OCI-LY1 (cell line): Measurements from ENCODE around the gene CKAP2L.

Experiments used
- H2AFZ ChIP-seq: fragments of 200-600 bp; sonication (generic), shearing (Covaris generic); 2 replicates; pipeline ENCODE4 v1.6.0; 2014; ENCODE audit warnings: antibody characterized with exemption, mild to moderate bottlenecking, low read length
- H3F3A ChIP-seq: fragments of 200-600 bp; sonication (generic), shearing (Covaris generic); 2 replicates; pipeline ENCODE4 v1.6.0; 2014; ENCODE audit warnings: mild to moderate bottlenecking, antibody characterized with exemption, low read length, moderate library complexity; ENCODE audit not compliant: insufficient read depth
- H3K27ac ChIP-seq: fragments of 200-600 bp; sonication (generic); 2 replicates; pipeline ENCODE4 v1.5.1; 2014; ENCODE audit warnings: low read length, mixed run types, mild to moderate bottlenecking, low read depth; ENCODE audit not compliant: poor library complexity, severe bottlenecking
- H3K27me3 ChIP-seq: fragments of 200-600 bp; sonication (generic); 2 replicates; pipeline ENCODE4 v1.6.0; 2014; ENCODE audit warnings: antibody characterized with exemption, mild to moderate bottlenecking, low read length, moderate library complexity; ENCODE audit not compliant: insufficient read depth
- H3K36me3 ChIP-seq: fragments of 200-600 bp; sonication (generic); 2 replicates; pipeline ENCODE4 v1.6.1; 2014; ENCODE audit warnings: mild to moderate bottlenecking, antibody characterized with exemption, low read length, moderate library complexity, mixed read lengths; ENCODE audit not compliant: insufficient read depth
- H3K4me1 ChIP-seq: fragments of 200-600 bp; sonication (generic); 2 replicates; pipeline ENCODE4 v1.5.1; 2014; ENCODE audit warnings: mild to moderate bottlenecking, low read length, moderate library complexity; ENCODE audit not compliant: insufficient read depth, severe bottlenecking
- H3K4me2 ChIP-seq: fragments of 200-600 bp; sonication (generic), shearing (Covaris generic); 2 replicates; pipeline ENCODE4 v1.6.1; 2014; ENCODE audit warnings: low read length
- H3K4me3 ChIP-seq: fragments of 200-600 bp; sonication (generic); 2 replicates; pipeline ENCODE4 v1.5.1; 2014; ENCODE audit warnings: low read length, low read depth, mild to moderate bottlenecking, mixed read lengths; ENCODE audit not compliant: poor library complexity, severe bottlenecking
- H3K79me2 ChIP-seq: fragments of 200-600 bp; shearing (Covaris generic); 2 replicates; pipeline ENCODE4 v1.6.1; 2016; ENCODE audit warnings: mixed run types, low read length, mixed read lengths; ENCODE audit not compliant: insufficient read depth
- H3K9ac ChIP-seq: fragments of 200-600 bp; sonication (generic), shearing (Covaris generic); 2 replicates; pipeline ENCODE4 v1.6.1; 2014; ENCODE audit warnings: mild to moderate bottlenecking, low read length, mixed read lengths
- H3K9me2 ChIP-seq: fragments of 200-600 bp; sonication (generic), shearing (Covaris generic); 2 replicates; pipeline ENCODE4 v1.6.1; 2014; ENCODE audit warnings: low read depth, mild to moderate bottlenecking, low read length, mixed read lengths
- H3K9me3 ChIP-seq: fragments of 200-600 bp; shearing (Covaris generic); 2 replicates; pipeline ENCODE4 v1.6.1; 2014; ENCODE audit warnings: low read length, mixed read lengths
- H4K20me1 ChIP-seq: fragments of 200-600 bp; sonication (generic), shearing (Covaris generic); 2 replicates; pipeline ENCODE4 v1.6.0; 2016; ENCODE audit warnings: mild to moderate bottlenecking, low read length; ENCODE audit not compliant: insufficient read depth
- EZH2 ChIP-seq: fragments of 200-600 bp; sonication (generic), shearing (Covaris generic); IDR thresholded peaks from 2 replicates; pipeline ENCODE4 v1.8.0; 2017; ENCODE audit warnings: borderline replicate concordance, mixed run types, mild to moderate bottlenecking, antibody characterized with exemption, low read length, moderate library complexity, mixed read lengths
- TF ChIP-seq, protein P1 (sequence below): fragments of 200-600 bp; sonication (generic), shearing (Covaris generic); IDR thresholded peaks from 2 replicates; pipeline ENCODE4 v1.5.1; 2017; ENCODE audit warnings: mild to moderate bottlenecking, antibody characterized with exemption, low read length, moderate library complexity, mixed read lengths

Gene CKAP2L

DNA sequence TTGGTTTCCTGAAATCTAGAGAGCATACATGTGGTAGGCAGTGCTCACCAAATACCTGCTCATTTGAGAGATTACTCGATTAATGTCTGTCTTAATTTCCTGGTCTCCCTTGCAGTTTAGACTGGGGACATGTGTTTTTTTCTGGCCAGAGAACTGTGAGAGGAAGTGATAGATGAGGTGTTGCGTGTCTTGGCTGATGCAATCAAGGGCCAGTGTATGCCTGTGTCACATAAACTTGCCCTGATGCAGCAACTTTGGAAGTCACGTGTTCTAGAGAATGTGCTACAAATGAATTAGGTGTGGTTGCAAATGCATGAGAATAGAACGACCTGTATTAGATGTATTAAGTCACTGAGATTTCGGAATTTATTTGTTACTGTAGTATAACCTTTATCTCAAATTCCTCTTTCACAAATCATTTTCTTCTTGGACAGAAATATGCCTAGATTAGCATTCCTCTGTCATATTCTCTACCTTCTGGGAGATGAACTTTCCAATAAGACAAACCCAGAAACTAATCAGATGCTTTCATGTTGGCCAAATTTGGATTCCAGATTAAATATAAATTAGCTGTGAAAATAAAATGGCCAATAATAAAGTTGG is 29.8 kb upstream of the CKAP2L start:
- Histone ChIP-seq H3K9me3 (no peaks in the 10 kb centered on the region), H2AFZ (no peak overlapping the region), H3K9me2 (no peaks in the 10 kb centered on the region), H3K9ac (no peak overlapping the region), H3K27ac (no peak overlapping the region), H3K4me1 (peaks cover 12% of the 10 kb centered on the region), H3K79me2 (no peaks in the 10 kb centered on the region), H3K36me3 (no peaks in the 10 kb centered on the region), H3F3A (no peaks in the 10 kb centered on the region), H4K20me1 (no peaks in the 10 kb centered on the region), H3K4me2 (0 out of 2 replicates have a peak overlapping the region, but pooled peaks have one; percentile 32), H3K27me3 (no peaks in the 10 kb centered on the region), H3K4me3 (no peak overlapping the region)
- no peak for TF ChIP-seq EZH2
- TF ChIP-seq, protein P1, sequence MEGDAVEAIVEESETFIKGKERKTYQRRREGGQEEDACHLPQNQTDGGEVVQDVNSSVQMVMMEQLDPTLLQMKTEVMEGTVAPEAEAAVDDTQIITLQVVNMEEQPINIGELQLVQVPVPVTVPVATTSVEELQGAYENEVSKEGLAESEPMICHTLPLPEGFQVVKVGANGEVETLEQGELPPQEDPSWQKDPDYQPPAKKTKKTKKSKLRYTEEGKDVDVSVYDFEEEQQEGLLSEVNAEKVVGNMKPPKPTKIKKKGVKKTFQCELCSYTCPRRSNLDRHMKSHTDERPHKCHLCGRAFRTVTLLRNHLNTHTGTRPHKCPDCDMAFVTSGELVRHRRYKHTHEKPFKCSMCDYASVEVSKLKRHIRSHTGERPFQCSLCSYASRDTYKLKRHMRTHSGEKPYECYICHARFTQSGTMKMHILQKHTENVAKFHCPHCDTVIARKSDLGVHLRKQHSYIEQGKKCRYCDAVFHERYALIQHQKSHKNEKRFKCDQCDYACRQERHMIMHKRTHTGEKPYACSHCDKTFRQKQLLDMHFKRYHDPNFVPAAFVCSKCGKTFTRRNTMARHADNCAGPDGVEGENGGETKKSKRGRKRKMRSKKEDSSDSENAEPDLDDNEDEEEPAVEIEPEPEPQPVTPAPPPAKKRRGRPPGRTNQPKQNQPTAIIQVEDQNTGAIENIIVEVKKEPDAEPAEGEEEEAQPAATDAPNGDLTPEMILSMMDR: no peak

DNA sequence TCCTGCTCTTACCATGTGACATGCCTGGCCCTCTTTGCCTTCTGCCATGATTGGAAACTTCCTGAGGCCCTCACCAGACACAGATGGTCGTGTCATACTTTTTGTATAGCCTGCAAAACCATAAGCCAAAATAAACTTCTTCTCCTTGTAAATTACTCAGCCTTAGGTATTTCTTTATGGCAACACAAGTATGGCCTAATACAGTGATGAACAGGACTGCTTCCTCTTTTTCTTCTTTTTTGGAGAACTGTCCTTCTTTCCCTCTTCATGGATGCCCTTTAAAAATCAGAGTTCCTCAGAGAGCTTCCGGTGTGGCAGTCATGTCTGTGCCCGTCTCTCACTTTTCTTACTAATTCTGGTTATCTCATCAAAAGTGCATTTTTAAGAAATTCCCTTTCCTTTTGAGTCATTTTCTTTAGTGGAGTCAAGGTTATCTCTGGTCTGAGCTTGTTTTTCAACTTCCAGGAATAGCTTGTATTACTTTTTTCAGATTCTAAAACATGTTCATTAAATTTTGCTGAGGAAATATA is 29.1 kb upstream of the CKAP2L start:
- Histone ChIP-seq H3K4me3 (no peak overlapping the region), H3K27ac (no peak overlapping the region), H3K79me2 (no peaks in the 10 kb centered on the region), H3F3A (no peaks in the 10 kb centered on the region), H3K36me3 (no peaks in the 10 kb centered on the region), H3K4me2 (no peak overlapping the region), H3K9ac (no peak overlapping the region), H3K27me3 (no peaks in the 10 kb centered on the region), H4K20me1 (no peaks in the 10 kb centered on the region), H3K9me3 (no peaks in the 10 kb centered on the region), H3K4me1 (peaks cover 12% of the 10 kb centered on the region), H2AFZ (no peak overlapping the region), H3K9me2 (no peaks in the 10 kb centered on the region)
- TF ChIP-seq EZH2: no peak
- TF ChIP-seq, protein P1: no peak

DNA sequence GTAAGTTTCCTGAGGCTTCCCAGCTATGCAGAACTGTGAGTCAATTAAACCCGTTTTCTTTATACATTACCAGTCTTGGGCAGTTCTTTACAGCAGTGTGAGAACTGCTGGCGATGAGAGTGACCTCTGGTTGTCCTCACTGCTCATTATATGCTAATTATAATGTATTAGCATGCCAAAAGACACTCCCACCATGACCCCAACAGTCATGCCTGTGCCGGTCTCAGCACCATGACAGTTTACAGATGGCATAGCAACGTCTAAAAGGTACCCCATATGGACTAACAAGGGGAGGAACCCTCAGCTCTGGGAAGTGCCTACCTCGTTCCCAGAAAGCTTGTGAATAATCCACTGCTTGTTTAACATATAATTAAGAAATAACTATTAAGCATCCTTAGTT is 28.0 kb upstream of the CKAP2L start:
- TF ChIP-seq, protein P1: no peak

More for the DNA sequence above, 28.0 kb upstream of the CKAP2L start:
- Histone ChIP-seq H3K27ac (no peak overlapping the region), H3K4me1 (peaks cover 12% of the 10 kb centered on the region), H3K27me3 (no peaks in the 10 kb centered on the region), H4K20me1 (no peaks in the 10 kb centered on the region), H3K4me2 (no peak overlapping the region), H3K36me3 (no peaks in the 10 kb centered on the region), H3F3A (no peaks in the 10 kb centered on the region), H3K79me2 (no peaks in the 10 kb centered on the region), H2AFZ (no peak overlapping the region), H3K4me3 (no peak overlapping the region), H3K9ac (no peak overlapping the region), H3K9me2 (no peaks in the 10 kb centered on the region), H3K9me3 (no peaks in the 10 kb centered on the region)
